Lung (tissue), 12 donors: ENCODE data around the gene KCTD8. TPM values are rescaled to one million over a fixed set of nuclear protein-coding genes. Genes with fewer than 3 reads are reported as not detected.

Experiments
- ATAC-seq: fragments of 200-7000 bp; cut with Tn5 transposase; one replicate; pipeline ENCODE4 v1.9.1; 2020; ENCODE audit warnings: moderate number of reproducible peaks; ENCODE audit not compliant: insufficient read depth, low FRiP score
- DNase-seq, 3 donors: peaks; one replicate each; pipeline ENCODE4 v3.0.0-alpha.2; 2013 to 2017
- H3K27ac ChIP-seq, 2 donors: one replicate each; pipeline ENCODE4 v1.5.1; 2013; ENCODE audit warnings: mild to moderate bottlenecking in 2 of 2, moderate library complexity in 2 of 2, control low read depth in 1 of 2, inconsistent platforms in 1 of 2, low read depth in 1 of 2, low read length in 1 of 2
- H3K27me3 ChIP-seq, 3 donors: one replicate each; pipeline ENCODE4 v1.5.1; 2013; ENCODE audit warnings: low read length in 2 of 3; ENCODE audit not compliant: control insufficient read depth in 3 of 3, insufficient read depth in 3 of 3
- H3K36me3 ChIP-seq, 4 donors: one replicate each; pipeline ENCODE4 v1.5.1; 2013; ENCODE audit warnings: low read length in 4 of 4, mild to moderate bottlenecking in 1 of 4, moderate library complexity in 1 of 4; ENCODE audit not compliant: control insufficient read depth in 4 of 4, insufficient read depth in 4 of 4
- H3K4me1 ChIP-seq, 5 donors: one replicate each; pipeline ENCODE4 v1.5.1; 2013; ENCODE audit warnings: low read length in 5 of 5, mild to moderate bottlenecking in 2 of 5, moderate library complexity in 1 of 5; ENCODE audit not compliant: control insufficient read depth in 5 of 5, insufficient read depth in 5 of 5
- H3K4me3 ChIP-seq: one replicate; pipeline ENCODE4 v1.5.1; 2013; ENCODE audit warnings: mild to moderate bottlenecking, control low read depth, moderate library complexity
- H3K9ac ChIP-seq, 2 donors: one replicate each; pipeline ENCODE4 v1.5.1; 2013; ENCODE audit warnings: low read length in 2 of 2, control low read depth in 1 of 2; ENCODE audit not compliant: insufficient read depth in 1 of 2
- H3K9me3 ChIP-seq, 4 donors: one replicate each; pipeline ENCODE4 v1.5.1; 2013; ENCODE audit warnings: low read length in 3 of 4, mild to moderate bottlenecking in 1 of 4, moderate library complexity in 1 of 4; ENCODE audit not compliant: control insufficient read depth in 4 of 4, insufficient read depth in 3 of 4
- CTCF ChIP-seq: IDR thresholded peaks from 2 replicates; pipeline ENCODE4 v1.5.1; 2012; ENCODE audit warnings: mild to moderate bottlenecking; ENCODE audit errors: control extremely low read depth, extremely low read depth
- WGBS, 2 donors: extraction: QIAGEN DNeasy Blood & Tissue Kit; methylation state at CpG; one replicate each; pipeline ENCODE4 v1.1.7; 2013; 5-methylcytosine and 5-hydroxymethylcytosine counted together
- polyA plus RNA-seq, 2 donors: library from polyadenylated mRNA; stranded (reverse); fragments of 200-250 nt; gene quantifications; one replicate each; pipeline ENCODE4 v1.2.1, GENCODE V29; 2013
- total RNA-seq, 2 donors: library from RNA; depleted of rRNA in 1 of 2; stranded (reverse); fragments of >200 nt in 1 of 2; gene quantifications; one replicate each; pipeline ENCODE4 v1.2.1, GENCODE V29; 2014 to 2021
- donor health status: control.
- donor health status: control.
- donor health status: Bipolar disorder and iron deficiency.
- donor health status: healthy.
- donor health status: DM: yes; HTN: yes; CAD: no.

KCTD8 gene
- total and polyA plus RNA-seq, 4 donors = 0.02 to 0.17 (median 0.10) TPM

GRCh38 chr4:44162538-44163270 lies 285.9 kb downstream of the KCTD8 start:
- 67 to 84% methylated on average over 2 of the region's 2 CpGs for whole genome bisulfite sequencing, 2 donors
- no peak overlapping the region for H3K4me3 ChIP-seq
- no peak overlapping the region for H3K27ac ChIP-seq
- no peak for TF ChIP-seq CTCF
- no peak overlapping the region for H3K9ac ChIP-seq
- H3K27me3 ChIP-seq = no peaks in the 10 kb centered on the region
- ATAC-seq (no peak), DNase-seq (no peak)
- H3K9me3 ChIP-seq = no peaks in the 10 kb centered on the region
- H3K36me3 ChIP-seq = no peaks in the 10 kb centered on the region
- H3K4me1 ChIP-seq = peaks cover 0 to 9% (median 0%) of the 10 kb centered on the region in 5 donors

- Histone ChIP-seq H3K4me3 (no peak overlapping the region), H3K4me1 (peaks cover 0 to 12% (median 0%) of the 10 kb centered on the region in 5 donors), H3K9me3 (no peaks in the 10 kb centered on the region), H3K27ac (no peak overlapping the region), H3K9ac (no peak overlapping the region), H3K36me3 (no peaks in the 10 kb centered on the region), H3K27me3 (no peaks in the 10 kb centered on the region)
- ATAC-seq = no peak
- no peak for DNase-seq
- no peak for TF ChIP-seq CTCF
- WGBS, 2 donors = 74 to 79% methylated on average over 3 of the region's 3 CpGs
Observed at GRCh38 chr4:44161756-44162155, 286.9 kb downstream of the KCTD8 start.

- H3K27me3 ChIP-seq = no peaks in the 10 kb centered on the region
- H3K4me3 ChIP-seq = no peak overlapping the region
- H3K9me3 ChIP-seq = no peaks in the 10 kb centered on the region
- 52 to 68% methylated on average over 4 of the region's 4 CpGs for WGBS, 2 donors
- DNase-seq (peak in 1 of 3 donors; percentile 6), ATAC-seq (no peak)
- H3K36me3 ChIP-seq = no peaks in the 10 kb centered on the region
- no peak overlapping the region for H3K27ac ChIP-seq
- H3K9ac ChIP-seq = no peak overlapping the region
- peaks cover 0 to 12% (median 0%) of the 10 kb centered on the region in 5 donors for H3K4me1 ChIP-seq
- TF ChIP-seq CTCF = no peak
Observed at GRCh38 chr4:44160776-44161367, 287.7 kb downstream of the KCTD8 start.
